ENCODE measurements around the gene TMEM182. TPM values are rescaled to one million over a fixed set of nuclear protein-coding genes. Genes with fewer than 3 reads are reported as not detected.

The TMEM182 gene, protein sequence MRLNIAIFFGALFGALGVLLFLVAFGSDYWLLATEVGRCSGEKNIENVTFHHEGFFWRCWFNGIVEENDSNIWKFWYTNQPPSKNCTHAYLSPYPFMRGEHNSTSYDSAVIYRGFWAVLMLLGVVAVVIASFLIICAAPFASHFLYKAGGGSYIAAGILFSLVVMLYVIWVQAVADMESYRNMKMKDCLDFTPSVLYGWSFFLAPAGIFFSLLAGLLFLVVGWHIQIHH
- 6.4 and 8.1 TPM in 2 replicates for total RNA-seq
- long read RNA-seq, partial matches to known transcripts = 1 of 11 reads
- long read RNA-seq, other reads (novel, unspliced or antisense) = 4 of 11 reads

- TF ChIP-seq, protein P1, sequence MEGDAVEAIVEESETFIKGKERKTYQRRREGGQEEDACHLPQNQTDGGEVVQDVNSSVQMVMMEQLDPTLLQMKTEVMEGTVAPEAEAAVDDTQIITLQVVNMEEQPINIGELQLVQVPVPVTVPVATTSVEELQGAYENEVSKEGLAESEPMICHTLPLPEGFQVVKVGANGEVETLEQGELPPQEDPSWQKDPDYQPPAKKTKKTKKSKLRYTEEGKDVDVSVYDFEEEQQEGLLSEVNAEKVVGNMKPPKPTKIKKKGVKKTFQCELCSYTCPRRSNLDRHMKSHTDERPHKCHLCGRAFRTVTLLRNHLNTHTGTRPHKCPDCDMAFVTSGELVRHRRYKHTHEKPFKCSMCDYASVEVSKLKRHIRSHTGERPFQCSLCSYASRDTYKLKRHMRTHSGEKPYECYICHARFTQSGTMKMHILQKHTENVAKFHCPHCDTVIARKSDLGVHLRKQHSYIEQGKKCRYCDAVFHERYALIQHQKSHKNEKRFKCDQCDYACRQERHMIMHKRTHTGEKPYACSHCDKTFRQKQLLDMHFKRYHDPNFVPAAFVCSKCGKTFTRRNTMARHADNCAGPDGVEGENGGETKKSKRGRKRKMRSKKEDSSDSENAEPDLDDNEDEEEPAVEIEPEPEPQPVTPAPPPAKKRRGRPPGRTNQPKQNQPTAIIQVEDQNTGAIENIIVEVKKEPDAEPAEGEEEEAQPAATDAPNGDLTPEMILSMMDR (IDR thresholded peaks at IDR 0.05; ENCODE audit: unreplicated experiment) = no peak
- H3K27ac Mint-ChIP-seq = no peak within 1 kb of the TSS
- DNase-seq (ENCODE audit: low spot score, unreplicated experiment) = no peak
- H3K27me3 Mint-ChIP-seq = no peaks in the 10 kb centered on the region
- H3K4me3 Mint-ChIP-seq (ENCODE audit: low read depth) = no peak within 1 kb of the TSS
- H3K4me1 Mint-ChIP-seq (ENCODE audit: low read depth) = no peaks in the 10 kb centered on the region
- peaks cover 3% of the 10 kb centered on the region for H3K36me3 Mint-ChIP-seq (ENCODE audit: insufficient read depth)
- H3K9me3 Mint-ChIP-seq (ENCODE audit: low read depth) = no peaks in the 10 kb centered on the region
Measured at GRCh38 chr2:102761763-102762162, at the start of gene TMEM182. TMEM182 (plus strand) TSS chr2:102762031; CDS start chr2:102762218, 187 bp downstream.

GRCh38 chr2:102717308-102718018 lies 44.4 kb upstream of the TMEM182 start:
- DNase-seq (ENCODE audit: low spot score, unreplicated experiment) = no peak
- Mint-ChIP-seq H3K27me3 (no peaks in the 10 kb centered on the region), H3K36me3 (ENCODE audit: insufficient read depth) (peaks cover 26% of the 10 kb centered on the region), H3K4me3 (ENCODE audit: low read depth) (no peak overlapping the region), H3K9me3 (ENCODE audit: low read depth) (no peaks in the 10 kb centered on the region), H3K27ac (no peak overlapping the region), H3K4me1 (ENCODE audit: low read depth) (no peaks in the 10 kb centered on the region)
- TF ChIP-seq, protein P1 (IDR thresholded peaks at IDR 0.05; ENCODE audit: unreplicated experiment) = no peak

DNA sequence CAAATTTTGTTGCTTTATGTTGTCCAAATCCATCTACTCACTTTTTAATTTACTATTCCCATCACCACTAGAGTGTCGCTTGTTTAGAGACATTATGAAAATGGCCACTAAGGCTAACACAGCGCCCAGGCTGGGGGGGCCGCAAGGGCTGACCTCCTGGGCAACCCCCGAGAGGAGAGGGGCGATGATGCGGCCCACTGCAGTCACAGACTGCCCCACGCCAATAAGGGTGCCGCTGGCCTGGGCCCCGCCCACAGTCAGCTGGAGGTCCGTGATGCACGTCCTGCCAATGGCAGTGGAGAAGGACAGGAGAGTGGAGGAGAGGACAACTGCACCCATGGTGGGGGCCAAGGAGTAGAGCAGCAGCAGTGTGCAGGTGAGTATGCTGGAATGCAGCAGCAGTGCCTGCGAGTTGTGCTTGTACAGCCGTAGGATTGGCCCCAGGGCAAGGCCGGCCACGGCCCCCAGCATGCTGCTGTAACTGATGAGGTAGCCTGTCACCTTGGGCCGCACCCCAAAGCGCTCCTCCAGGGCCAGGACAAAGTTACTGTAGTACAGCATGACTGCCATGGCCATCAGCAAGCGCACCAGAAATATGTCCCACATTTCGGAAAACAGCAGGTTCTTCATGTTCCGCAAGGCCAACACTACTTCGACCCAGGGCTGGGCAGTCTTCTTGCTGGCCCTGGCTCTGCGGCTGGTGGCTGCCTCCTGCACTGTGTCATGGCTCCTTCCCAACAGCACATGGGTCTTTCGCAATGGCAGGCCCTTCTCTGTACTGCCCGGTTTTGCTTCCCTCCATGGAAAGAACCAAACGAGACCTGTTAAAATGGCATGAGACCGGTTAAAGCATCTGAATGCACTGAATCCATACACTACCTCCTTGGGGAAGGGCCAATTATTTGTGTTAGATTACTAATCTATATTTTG lies 43.2 kb upstream of the TMEM182 start:
- peaks cover 36% of the 10 kb centered on the region for H3K36me3 Mint-ChIP-seq (ENCODE audit: insufficient read depth)
- peaks cover 4% of the 10 kb centered on the region for H3K4me1 Mint-ChIP-seq (ENCODE audit: low read depth)
- no peak for DNase-seq (ENCODE audit: low spot score, unreplicated experiment)
- H3K9me3 Mint-ChIP-seq (ENCODE audit: low read depth) = no peaks in the 10 kb centered on the region
- H3K27me3 Mint-ChIP-seq = no peaks in the 10 kb centered on the region
- H3K4me3 Mint-ChIP-seq (ENCODE audit: low read depth) = no peak overlapping the region
- H3K27ac Mint-ChIP-seq = no peak overlapping the region
- TF ChIP-seq, protein P1 (IDR thresholded peaks at IDR 0.05; ENCODE audit: unreplicated experiment) = no peak

- Mint-ChIP-seq H3K9me3 (ENCODE audit: low read depth) (no peaks in the 10 kb centered on the region), H3K27me3 (no peaks in the 10 kb centered on the region), H3K27ac (peak overlapping the region; percentile 87), H3K4me1 (ENCODE audit: low read depth) (peaks cover 33% of the 10 kb centered on the region), H3K4me3 (ENCODE audit: low read depth) (peak overlapping the region; percentile 2), H3K36me3 (ENCODE audit: insufficient read depth) (peaks cover 38% of the 10 kb centered on the region)
- DNase-seq (ENCODE audit: low spot score, unreplicated experiment) = no peak
- TF ChIP-seq, protein P1 (IDR thresholded peaks at IDR 0.05; ENCODE audit: unreplicated experiment) = no peak
Measured at GRCh38 chr2:102724016-102724490, 37.8 kb upstream of the TMEM182 start.

GRCh38 chr2:102724553-102724952 lies 37.3 kb upstream of the TMEM182 start:
- H3K4me1 Mint-ChIP-seq (ENCODE audit: low read depth) = peaks cover 35% of the 10 kb centered on the region
- H3K36me3 Mint-ChIP-seq (ENCODE audit: insufficient read depth) = peaks cover 36% of the 10 kb centered on the region
- H3K27ac Mint-ChIP-seq = peak overlapping the region; percentile 87
- TF ChIP-seq, protein P1 (IDR thresholded peaks at IDR 0.05; ENCODE audit: unreplicated experiment) = no peak
- no peak overlapping the region for H3K4me3 Mint-ChIP-seq (ENCODE audit: low read depth)
- no peaks in the 10 kb centered on the region for H3K9me3 Mint-ChIP-seq (ENCODE audit: low read depth)
- no peak for DNase-seq (ENCODE audit: low spot score, unreplicated experiment)
- H3K27me3 Mint-ChIP-seq = no peaks in the 10 kb centered on the region
